HEK293T (cell line): Measurements from ENCODE around the gene APOO.

Experiments
- FOXM1 ChIP-seq: fragments of 450-650 bp; IDR thresholded peaks from 2 replicates; pipeline ENCODE4 v1.6.1; 2017; ENCODE audit warnings: mild to moderate bottlenecking, borderline replicate concordance
- PKNOX1 ChIP-seq: fragments of 450-650 bp; IDR thresholded peaks from 2 replicates; pipeline ENCODE4 v1.6.1; 2016

GRCh38 chrX:23817979-23818336, 89.8 kb downstream of the APOO start:
- TF ChIP-seq PKNOX1 (no peak), FOXM1 (no peak)
